H4 (cell line): Measurements from ENCODE around the gene MTCL1. TPM values are rescaled to one million over a fixed set of nuclear protein-coding genes. Genes with fewer than 3 reads are reported as not detected.

Experiments used
- DNase-seq: peaks from one replicate; pipeline ENCODE4 v3.0.0-alpha.2; 2015; ENCODE audit warnings: low spot score
- total RNA-seq: library from RNA; depleted of rRNA; stranded (reverse); fragments of >200 nt; shearing (Covaris generic); gene quantifications from 2 replicates; pipeline ENCODE4 v1.2.3, GENCODE V29; 2014; rRNA removed

MTCL1 gene
- 5.7 and 11.1 TPM in 2 replicates for total RNA-seq

DNA sequence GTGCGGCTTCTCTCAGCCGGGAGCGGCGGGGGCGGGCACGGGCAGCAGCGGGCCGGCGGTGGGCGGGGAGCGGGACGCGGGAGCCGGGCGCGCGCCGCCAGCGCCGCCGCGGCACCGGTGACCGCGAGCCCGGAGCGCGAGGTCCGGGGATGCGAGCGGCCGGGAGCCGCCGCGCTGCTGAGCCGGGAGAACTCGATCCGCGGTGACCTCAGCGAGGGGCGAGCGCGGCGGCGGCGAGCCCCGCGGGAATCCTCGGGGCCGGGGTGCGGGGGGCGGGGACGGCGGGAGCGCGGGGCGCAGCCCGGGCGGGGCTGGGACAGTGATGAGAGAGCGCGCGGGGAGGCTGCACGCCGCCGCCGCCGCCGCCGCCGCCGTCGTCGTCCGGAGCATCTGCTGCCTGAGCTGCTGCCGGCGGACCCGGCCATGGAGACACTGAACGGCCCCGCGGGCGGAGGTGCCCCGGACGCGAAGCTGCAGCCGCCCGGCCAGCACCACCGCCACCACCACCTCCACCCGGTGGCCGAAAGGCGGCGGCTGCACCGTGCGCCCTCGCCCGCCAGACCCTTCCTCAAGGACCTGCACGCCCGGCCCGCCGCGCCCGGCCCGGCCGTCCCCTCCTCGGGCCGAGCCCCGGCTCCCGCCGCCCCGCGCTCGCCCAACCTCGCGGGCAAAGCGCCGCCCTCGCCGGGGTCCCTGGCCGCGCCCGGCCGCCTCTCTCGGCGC is at the start of gene MTCL1:
Gene MTCL1, plus strand, starts transcription at position 319 of the 723 bp plus-strand sequence. Its CDS starts 105 bp downstream, at position 424.
- no peak for DNase-seq

DNA sequence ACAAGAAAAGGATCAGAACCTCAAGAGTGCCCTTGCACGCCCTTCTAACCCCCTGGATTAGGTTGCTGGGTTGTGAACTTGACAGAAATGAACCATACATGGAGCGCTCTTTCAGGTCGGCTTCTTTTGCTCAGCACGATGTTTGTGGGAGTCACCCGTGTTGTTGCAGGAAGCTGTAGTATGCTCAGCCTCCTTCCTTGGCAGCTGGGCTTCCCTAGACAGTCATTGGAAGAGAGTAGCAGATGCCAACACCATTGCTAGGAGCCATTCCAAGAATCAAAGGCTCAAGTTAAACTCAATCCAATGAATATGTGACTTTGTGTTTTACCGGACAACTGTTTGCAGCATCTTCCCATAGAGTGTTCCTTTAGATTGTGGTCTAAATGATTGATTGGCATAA is 49.1 kb upstream of the MTCL1 start:
- no peak for DNase-seq

DNA sequence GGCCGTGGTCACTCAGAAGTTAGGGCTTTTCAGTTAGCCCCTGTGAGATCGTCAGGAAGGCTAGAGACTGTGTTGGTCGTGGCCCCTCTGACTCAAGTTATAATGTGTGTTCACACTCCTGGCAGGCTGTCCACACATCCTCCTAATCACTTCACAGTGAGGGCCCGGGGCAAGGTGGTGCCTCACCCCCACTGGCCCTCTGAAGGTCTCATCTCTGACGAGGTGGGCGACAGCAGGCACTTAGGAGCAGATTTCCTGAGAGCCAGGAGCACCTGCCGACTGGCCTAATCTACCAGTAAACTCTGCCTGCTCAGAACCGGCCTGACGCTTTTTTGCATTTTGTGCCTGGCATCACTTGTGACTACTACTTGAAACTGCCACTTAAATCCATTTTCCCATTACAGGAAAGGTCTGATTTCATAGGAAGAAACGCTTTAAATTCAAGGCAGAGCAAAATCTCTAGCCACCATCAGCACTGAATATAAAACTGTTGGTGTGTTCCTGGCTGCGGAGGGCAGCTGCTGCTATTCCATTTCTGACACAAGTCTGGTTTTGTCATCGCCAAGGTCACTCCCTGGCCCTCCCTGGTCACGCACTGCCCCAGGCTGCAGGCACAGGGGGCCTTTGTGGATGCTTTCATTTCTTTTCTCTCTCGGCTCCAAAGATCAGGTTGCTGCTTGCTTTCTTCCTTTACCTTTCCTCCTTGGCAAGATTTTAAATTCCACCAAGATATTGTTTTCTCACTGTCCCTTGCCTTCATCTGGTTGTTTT is 48.1 kb upstream of the MTCL1 start:
- no peak for DNase-seq

DNA sequence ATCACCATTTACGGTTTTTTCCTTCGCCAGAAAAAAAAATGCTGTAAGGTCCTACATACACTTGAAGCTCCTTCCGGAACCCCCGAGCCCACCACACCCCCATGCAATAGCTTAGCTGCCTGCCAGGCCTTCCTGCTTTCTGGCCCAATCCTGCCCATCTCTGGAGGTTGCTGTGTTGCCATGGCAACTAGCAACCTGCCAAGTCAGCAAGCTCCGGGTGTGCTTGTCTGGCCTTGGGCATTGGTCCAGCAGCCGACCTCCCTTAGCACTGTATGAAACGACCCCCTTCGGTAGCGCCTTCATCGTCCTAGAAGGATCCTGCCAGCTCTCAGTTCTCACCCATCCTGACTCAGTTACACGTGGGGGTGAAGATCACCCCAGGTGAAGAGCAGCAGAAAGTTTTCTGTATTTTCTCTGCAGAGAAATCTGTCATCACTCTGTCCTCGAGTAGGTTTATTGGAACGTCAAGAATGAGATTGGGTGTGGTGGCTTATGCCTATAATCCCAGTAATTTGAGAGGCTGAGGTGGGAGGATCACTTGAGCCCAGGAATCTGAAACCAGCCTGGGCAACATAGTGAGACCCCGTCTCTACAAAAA is 47.4 kb upstream of the MTCL1 start:
- no peak for DNase-seq

DNA sequence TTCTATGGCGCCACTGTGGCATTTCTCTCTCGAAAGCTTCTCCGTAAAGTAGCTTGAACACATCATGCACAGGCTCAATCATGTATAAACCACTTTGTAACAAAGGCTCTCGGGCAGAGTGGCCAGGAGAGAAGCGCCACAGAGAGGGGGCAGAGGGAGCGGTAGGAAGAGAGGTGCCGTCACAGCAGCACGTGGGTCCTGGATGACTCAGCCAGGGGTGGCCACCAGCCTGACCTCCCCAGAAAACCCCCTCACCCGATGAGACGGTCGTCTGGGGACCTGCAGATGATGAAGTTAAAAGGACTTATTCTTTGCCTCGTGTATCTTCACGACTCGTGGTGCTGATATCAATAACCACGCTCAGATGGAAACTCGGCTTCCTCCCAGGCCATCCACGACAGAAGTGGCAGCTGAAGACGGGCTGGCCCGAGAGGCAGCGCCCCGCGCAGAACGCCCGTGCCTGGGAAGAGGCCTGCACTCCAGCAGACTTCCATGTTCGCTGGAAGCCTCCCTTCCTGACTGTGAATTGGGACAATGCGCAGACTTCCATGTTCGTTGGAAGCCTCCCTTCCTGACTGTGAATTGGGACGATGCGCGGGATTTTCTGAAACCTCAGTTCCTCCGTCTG is 46.4 kb upstream of the MTCL1 start:
- DNase-seq: no peak

DNA sequence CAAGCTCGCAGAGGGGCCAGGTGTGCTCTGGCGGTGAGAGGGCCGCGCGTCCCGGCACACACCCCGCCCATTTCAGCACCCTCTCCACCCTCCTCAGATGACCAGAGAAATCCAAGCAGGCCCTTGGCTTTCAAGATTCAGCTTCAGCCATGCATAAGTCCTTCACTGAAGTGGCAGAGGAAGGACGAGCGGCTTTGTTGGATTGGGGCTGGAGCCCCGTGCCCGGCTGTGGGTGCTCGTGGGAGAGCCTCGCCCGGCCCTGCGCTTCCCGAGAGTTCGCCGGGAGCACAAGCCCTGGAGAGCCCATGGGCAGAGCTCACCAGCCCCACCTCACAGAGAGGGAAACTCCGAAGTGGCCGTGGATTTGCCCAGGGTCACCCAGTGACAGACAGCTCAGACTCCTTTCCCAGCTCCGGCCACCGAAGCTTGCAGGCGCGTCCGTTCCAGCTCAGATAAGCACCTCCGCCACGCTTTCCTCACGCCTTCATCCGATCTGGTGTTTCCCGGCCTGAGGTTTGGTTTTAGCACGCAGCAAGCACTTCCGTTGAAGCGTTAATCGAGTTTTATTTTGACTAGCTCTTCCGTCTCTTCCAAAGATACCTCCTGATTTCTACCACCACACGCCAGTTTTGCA is 45.6 kb upstream of the MTCL1 start:
- no peak for DNase-seq

DNA sequence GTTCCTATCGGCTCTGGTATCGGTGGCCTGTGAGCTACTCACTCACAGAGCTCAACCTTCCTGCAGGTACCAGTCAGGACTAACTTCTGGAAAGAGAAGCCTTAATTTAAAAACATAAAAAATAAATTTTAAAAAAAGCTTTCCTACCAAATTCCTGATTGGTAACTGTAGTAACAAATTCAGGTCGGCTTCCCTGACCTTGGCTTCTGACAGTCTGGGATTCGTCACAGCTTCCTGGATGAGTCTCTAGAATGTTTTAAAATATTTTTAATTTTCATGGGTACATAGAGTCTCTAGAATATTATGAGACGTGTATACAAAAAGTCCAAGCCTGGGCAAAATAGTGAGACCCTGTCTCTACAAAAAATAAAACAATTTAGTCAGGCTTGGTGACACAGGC is 45.0 kb upstream of the MTCL1 start:
- DNase-seq: no peak

DNA sequence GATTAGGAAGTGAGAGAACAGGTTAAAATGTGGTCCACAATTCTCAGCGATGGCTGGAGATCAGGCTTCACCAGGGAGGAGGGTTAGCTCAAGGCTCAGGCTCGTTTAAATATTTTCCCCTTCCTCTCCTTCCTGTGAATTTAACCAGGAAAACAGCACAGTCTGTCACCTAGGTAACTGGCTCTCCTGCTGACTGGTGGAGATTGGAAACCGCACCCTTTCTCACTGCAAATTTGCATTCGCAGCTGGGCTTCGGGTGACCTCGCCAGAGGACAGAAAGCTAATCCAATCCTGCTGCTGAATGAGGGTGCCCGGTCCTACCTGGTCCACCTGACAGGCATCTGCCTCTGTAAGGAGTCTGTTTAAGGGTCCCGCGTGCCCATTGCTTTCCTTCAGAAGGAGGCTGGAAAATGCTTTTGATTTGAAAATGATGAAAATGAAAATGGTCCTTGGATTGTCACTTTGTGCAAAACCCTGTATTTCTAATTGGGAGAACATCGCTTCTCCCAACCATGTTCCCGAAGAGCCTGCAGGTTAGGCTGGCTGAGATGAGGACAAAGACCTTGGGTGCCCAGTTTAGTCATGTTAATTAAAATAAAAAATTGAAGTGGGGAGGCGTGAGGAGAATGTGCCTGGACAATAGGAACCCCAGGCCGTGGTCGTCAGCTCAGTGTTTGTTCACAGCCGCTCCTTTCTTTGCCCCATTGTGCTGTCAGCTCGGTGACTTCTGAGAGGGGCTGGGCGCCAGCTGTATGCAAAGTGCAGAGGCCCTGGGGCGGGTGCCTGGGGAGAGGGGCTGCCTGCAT is 43.4 kb upstream of the MTCL1 start:
- no peak for DNase-seq

DNA sequence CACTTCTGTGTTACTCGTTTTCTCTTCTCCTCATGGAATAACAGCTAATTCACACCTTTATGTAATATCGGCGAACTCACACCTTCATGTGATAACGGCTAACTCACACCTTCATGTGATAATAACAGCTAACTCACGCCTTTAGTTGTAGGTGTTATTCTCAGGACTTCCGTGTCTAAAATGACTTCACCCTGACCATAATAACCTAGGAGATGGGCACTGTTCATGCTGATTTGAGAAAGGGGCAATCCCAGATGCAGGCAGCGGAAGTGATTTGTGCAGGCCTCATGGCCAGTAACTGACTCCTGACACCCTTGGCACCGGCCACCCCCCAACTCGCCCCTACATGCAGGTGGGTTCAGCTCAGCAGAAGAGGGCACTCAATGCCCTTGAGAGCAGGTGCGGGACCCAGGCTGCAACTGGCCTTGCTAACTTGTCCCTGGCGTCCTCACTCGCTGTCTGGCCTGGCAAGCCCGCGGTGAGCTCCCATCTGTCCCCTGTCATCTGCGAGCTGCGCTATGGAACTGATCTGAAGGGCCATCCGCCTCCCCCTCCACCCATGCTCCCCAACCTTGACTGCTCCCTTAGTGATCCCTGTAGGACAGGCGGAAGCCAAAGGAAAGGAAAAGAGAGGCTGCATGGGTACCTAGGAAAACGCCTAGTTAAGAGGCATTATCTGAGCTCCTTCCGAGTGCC is 42.6 kb upstream of the MTCL1 start:
- DNase-seq: no peak

DNA sequence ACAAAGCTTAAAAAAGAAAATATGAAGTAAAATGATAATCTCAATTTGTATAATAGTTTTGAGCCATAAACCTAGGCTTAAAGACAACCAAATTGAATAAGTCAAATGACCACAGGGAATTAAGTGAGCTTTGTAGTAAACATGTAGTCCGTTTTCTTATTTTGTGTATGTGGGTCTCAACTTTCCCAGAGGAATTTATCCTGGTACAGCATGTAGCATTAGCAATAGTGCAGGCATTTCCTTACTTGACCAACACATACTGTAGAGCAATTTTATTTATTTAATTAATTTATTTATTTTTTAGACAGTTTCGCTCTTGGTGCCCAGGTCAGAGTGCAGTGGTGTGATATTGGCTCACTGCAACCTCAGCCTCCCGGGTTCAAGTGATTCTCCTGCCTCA is 37.5 kb upstream of the MTCL1 start:
- no peak for DNase-seq

DNA sequence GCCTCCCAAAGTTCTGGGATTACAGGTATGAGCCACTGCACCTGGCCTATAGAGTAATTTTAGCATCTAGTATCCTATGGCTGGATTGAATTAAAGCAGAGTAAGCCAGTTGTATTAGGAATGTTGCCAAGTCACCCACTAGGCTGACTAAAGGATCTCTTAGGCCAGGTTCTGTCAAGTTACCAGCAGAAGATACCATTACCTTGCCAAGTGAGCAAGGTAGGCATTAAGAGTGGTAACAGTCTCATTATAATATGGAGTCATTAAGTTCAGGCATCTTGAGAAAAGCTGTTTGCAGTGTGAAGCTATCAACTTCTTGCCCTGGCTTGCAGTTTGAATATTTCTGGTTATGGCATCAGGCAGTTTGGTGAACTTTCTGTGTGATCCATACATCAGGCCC is 37.0 kb upstream of the MTCL1 start:
- no peak for DNase-seq

DNA sequence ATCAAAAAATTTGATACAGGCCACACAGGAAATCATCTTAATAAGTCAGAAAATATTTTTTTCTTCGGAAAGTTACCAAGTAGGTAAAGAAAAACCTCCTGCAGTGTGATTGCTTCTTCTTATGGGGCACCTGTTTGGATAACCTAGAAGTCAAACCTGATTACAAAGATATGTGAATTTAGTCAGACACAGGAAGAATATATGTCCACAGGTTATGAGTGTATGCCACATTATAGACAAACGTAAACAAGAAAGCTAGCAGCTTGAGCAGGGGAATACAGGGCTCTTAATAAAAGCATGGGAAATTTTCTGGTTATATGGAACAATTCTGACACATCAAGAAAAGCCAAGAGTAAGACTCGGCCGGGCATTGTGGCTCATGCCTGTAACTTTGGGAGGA is 35.8 kb upstream of the MTCL1 start:
- DNase-seq: no peak

DNA sequence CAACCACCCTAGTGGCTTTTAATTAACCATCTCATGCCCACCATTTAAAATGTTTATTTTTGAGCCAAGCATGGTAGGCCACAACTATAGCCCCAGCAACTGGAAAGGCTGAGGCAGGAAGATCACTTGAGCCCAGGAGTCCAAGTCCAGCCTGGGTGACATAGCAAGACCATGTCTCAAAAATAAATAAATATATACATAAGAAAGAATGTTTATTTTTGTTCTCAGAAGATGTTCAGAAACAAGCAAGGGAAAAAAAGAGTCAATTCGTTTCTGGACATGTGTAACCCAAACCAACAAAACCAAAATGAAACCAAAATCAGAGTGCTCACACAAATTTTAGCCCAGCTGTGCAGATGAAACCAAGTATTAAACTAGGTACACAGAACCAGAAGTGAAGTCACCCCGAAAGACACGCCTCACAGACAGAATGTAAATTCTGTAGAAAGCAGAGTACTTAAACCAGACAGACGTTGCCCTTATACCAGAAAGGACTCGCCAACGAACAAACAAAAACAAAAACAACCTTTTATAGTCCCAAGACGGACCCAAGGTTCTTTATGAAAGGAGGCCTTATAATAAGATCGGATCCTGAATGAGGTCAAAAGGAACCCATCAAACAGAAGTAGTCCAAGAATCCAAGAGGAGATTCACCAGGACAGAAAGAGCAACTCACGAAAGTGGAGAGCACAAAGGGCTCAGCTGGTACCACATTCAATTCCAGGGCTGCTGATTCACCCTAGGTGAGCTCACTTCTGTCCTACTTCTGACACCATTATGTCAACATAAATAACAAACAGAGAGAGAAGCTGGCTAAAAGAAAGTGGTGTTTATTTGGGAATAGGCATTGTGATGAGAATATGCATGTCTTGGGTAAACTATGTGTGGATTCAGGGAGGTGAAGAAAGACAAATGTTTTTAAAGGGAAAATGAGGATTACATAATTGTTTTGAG is 31.8 kb upstream of the MTCL1 start:
- DNase-seq: no peak

DNA sequence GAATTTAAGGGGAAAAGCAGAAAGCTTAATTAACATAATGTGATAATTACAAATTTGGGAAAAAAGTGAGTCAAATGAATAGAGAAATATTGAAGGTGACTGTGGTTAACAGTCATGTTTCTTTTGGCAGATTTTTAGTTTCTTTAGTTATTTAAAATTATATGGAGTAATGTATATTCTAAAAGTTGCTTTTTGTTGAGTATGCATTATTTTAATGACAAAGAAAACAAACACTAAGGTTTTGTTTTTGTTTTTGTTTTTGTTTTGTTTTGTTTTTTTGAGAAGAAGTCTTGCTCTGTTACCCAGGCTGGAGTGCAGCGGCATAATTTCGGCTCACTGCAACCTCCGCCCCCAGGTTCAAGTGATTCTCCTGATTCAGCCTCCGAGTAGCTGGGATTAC is 30.3 kb upstream of the MTCL1 start:
- DNase-seq: no peak

DNA sequence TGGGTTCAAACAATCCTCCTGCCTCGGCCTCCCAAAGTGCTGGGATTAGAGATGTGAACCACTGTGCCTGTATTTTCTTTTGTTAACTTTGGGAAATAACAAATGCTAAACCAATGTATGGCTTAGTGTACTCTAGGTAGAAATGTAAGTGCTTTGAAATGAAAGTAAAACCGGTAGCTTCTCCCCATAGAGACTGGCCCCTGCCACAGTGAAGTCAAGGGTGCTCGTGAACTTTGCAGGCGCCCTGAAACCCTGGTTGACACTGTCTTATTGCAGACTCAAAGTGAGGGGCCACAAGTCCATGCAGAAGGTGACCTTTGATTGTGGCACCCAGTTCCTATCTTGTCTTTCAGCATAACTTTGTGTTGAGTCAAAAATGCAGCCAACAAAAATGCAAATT is 24.2 kb upstream of the MTCL1 start:
- DNase-seq: no peak

DNA sequence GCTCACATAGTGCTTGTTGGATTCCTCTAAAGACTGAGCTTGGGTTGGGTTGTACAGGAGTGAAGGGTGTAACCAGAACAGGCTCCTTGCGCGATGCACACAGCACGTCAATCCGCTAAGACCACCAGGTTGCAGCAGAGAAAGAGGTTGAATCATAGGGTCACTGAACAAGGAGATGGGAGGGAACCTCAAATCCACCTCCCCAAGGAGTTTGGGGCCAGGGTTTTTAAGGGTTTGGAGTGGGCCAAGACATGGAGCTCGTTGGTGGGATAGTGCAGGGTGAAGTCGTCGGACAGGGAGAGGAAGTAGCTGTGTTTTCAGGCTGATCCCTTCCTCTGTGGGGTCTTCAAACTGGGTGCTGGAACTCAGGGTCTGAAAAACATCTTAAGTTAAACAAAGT is 20.8 kb upstream of the MTCL1 start:
- DNase-seq: no peak

DNA sequence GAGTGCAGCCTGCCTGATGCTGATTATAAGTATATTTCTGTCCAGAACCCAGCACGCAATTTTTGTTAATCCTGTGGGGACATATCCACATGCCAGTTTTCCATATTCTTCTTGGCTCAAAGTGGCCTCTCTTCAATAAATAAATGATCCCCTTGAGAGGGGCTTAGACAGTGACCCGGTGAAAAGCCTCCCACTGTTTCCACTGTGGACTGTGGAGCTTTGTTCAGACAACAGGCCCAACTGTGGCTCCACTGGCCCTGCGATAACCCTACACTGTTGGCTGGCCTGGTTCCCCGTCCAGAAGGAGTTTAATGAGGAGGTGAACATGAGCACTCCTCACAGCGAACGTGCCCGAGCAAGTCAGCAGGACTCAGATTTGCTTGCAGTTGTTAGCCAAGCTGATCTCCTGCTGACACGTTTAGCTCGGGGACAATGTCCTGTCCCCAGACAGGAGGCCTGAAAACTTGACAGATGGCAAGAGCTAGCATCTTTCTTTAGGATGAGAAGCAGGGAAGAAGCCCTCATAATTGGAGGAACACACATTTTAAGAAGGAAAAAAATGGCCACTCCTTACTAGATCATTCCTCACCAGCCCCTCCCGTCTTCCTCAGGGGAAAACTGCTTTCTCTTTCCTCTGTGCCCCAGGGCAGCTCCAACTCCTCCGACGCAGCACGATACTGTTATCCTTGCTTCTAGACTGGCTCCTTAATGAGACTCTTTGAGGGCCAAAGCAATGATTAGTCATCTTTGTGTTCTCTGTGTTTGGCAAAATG is 20.0 kb upstream of the MTCL1 start:
- no peak for DNase-seq

DNA sequence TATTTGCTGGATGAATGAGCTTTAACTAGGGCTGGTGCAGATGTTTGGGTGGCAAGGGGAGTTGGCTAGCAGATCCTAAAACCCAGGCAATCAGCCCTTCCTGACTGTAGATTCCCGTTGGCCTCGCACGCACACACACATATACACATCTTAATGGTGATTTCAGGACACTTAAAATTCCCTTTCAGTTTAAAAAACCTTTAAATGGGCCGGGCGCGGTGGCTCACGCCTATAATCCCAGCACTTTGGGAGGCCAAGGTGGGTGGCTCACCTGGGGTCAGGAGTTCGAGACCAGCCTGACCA is 19.5 kb upstream of the MTCL1 start:
- no peak for DNase-seq

DNA sequence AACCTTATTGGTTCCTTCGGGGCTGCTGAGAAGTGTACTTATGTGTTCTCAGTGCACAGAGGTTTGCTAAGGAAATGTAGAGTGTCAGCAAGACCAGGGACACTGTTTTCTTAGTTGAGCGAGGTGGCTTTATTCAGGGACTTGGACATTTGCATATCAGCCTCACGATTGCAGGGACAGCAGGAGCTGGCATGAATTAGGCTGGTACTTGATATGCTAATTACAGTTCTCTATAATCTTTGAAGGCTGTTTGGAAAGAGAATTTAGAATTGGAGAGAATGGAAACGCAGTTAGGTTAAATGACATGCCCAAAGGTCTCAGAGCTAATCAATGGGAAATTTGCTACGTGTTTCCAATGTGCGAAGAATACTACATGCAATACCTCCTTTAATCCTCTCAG is 18.7 kb upstream of the MTCL1 start:
- no peak for DNase-seq
